ENCODE measurements around the gene EYS. TPM values are rescaled to one million over a fixed set of nuclear protein-coding genes. Genes with fewer than 3 reads are reported as not detected.

EYS gene
- 0.08 to 0.14 TPM in 2 of 5 replicates, not detected in the others for total RNA-seq (2022; extraction: Qiagen RNA extraction; ENCODE audit: low read depth)

GRCh38 chr6:65707126-65707826 is at the start of gene EYS:
TSS of gene EYS (minus strand) at chr6:65707226. CDS start at chr6:65495410, 211,816 bp downstream.

Data from A549 treated with CpdA at 1 μM for 4 hours (cell line).